ENCODE results near the gene YAE1. TPM values are rescaled to one million over a fixed set of nuclear protein-coding genes. Genes with fewer than 3 reads are reported as not detected.

Gene YAE1
- total and polyA plus RNA-seq, 2 donors (not counting 1 experiment from before 2014, with no cell fraction given) = 36.3 to 39.3 TPM

GRCh38 chr7:39536951-39537350 lies 29.3 kb upstream of the YAE1 start:
- Histone ChIP-seq H3K4me2 (ENCODE audit: extremely low read depth, insufficient read depth, low read length) (no peak overlapping the region), H3K79me2 (ENCODE audit: control insufficient read depth, insufficient read depth, low read length) (no peaks in the 10 kb centered on the region), H3K36me3 (ENCODE audit: control insufficient read depth, insufficient read depth, low read length) (no peaks in the 10 kb centered on the region), H3K9ac (ENCODE audit: insufficient read depth, low read length) (no peak overlapping the region), H4K20me1 (ENCODE audit: control insufficient read depth, extremely low read depth, insufficient read depth, low read length) (no peaks in the 10 kb centered on the region), H2AFZ (ENCODE audit: low read length) (no peak overlapping the region), H3K4me1 (ENCODE audit: control insufficient read depth, extremely low read depth, insufficient read depth, low read length) (no peaks in the 10 kb centered on the region), H3K4me3 (replicated peaks in 1 of 4; ENCODE audit: control extremely low read depth in 1 of 4, insufficient read depth in 1 of 4, low read depth in 3 of 4, low read length in 4 of 4) (no peak overlapping the region), H3K27me3 (ENCODE audit: control insufficient read depth, insufficient read depth, low read length) (peaks cover 7% of the 10 kb centered on the region), H3K27ac (ENCODE audit: insufficient read depth, low read length) (no peak overlapping the region), H3K9me3 (ENCODE audit: control insufficient read depth, insufficient read depth, low read depth, low read length) (no peaks in the 10 kb centered on the region)
- DNase-seq (ENCODE audit: low read depth in 2 of 2) = peak in 1 of 2 donors; percentile 41
- no peak for TF ChIP-seq EZH2 (IDR thresholded peaks at IDR 0.05; ENCODE audit: low read length, missing control alignments)

- Histone ChIP-seq H3K4me3 (replicated peaks in 1 of 4; ENCODE audit: control extremely low read depth in 1 of 4, insufficient read depth in 1 of 4, low read depth in 3 of 4, low read length in 4 of 4) (no peak overlapping the region), H3K4me2 (ENCODE audit: extremely low read depth, insufficient read depth, low read length) (no peak overlapping the region), H3K4me1 (ENCODE audit: control insufficient read depth, extremely low read depth, insufficient read depth, low read length) (no peaks in the 10 kb centered on the region), H3K27me3 (ENCODE audit: control insufficient read depth, insufficient read depth, low read length) (peaks cover 10% of the 10 kb centered on the region), H2AFZ (ENCODE audit: low read length) (no peak overlapping the region), H3K36me3 (ENCODE audit: control insufficient read depth, insufficient read depth, low read length) (no peaks in the 10 kb centered on the region), H3K9me3 (ENCODE audit: control insufficient read depth, insufficient read depth, low read depth, low read length) (no peaks in the 10 kb centered on the region), H3K27ac (ENCODE audit: insufficient read depth, low read length) (no peak overlapping the region), H3K9ac (ENCODE audit: insufficient read depth, low read length) (no peak overlapping the region), H3K79me2 (ENCODE audit: control insufficient read depth, insufficient read depth, low read length) (no peaks in the 10 kb centered on the region), H4K20me1 (ENCODE audit: control insufficient read depth, extremely low read depth, insufficient read depth, low read length) (no peaks in the 10 kb centered on the region)
- TF ChIP-seq, protein P1, sequence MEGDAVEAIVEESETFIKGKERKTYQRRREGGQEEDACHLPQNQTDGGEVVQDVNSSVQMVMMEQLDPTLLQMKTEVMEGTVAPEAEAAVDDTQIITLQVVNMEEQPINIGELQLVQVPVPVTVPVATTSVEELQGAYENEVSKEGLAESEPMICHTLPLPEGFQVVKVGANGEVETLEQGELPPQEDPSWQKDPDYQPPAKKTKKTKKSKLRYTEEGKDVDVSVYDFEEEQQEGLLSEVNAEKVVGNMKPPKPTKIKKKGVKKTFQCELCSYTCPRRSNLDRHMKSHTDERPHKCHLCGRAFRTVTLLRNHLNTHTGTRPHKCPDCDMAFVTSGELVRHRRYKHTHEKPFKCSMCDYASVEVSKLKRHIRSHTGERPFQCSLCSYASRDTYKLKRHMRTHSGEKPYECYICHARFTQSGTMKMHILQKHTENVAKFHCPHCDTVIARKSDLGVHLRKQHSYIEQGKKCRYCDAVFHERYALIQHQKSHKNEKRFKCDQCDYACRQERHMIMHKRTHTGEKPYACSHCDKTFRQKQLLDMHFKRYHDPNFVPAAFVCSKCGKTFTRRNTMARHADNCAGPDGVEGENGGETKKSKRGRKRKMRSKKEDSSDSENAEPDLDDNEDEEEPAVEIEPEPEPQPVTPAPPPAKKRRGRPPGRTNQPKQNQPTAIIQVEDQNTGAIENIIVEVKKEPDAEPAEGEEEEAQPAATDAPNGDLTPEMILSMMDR (conservative IDR thresholded peaks at IDR 0.05 in 1 of 2, IDR thresholded peaks at IDR 0.05 in 1 of 2; ENCODE audit: low read depth in 1 of 2, low read length in 2 of 2) = no peak
- no peak for TF ChIP-seq EZH2 (IDR thresholded peaks at IDR 0.05; ENCODE audit: low read length, missing control alignments)
- DNase-seq (ENCODE audit: low read depth in 2 of 2) = no peak
Measured at GRCh38 chr7:39539816-39540215, 26.4 kb upstream of the YAE1 start.

DNA sequence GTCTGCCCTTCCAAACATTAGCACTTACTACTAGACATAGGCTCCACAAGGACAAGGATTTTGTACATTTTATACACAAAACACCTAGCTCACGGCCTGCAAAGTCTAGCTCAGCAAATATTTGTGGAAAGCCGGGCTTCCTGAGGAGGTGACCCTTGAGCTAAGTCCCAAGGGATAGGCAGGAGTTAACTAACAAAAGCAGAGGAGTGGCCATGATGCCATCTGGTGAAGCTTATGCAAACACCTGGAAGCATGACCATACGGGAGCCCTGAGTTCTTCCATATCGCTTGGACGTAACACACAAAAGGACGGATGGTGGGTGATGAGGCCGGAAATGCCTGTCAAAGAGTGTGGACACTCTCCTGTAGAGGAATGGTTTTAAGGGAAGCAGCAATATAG lies 25.9 kb upstream of the YAE1 start:
- no peak overlapping the region for H3K4me2 ChIP-seq (ENCODE audit: extremely low read depth, insufficient read depth, low read length)
- no peaks in the 10 kb centered on the region for H3K4me1 ChIP-seq (ENCODE audit: control insufficient read depth, extremely low read depth, insufficient read depth, low read length)
- TF ChIP-seq, protein P1 (conservative IDR thresholded peaks at IDR 0.05 in 1 of 2, IDR thresholded peaks at IDR 0.05 in 1 of 2; ENCODE audit: low read depth in 1 of 2, low read length in 2 of 2) = no peak
- TF ChIP-seq EZH2 (IDR thresholded peaks at IDR 0.05; ENCODE audit: low read length, missing control alignments) = no peak
- no peaks in the 10 kb centered on the region for H3K79me2 ChIP-seq (ENCODE audit: control insufficient read depth, insufficient read depth, low read length)
- no peaks in the 10 kb centered on the region for H3K36me3 ChIP-seq (ENCODE audit: control insufficient read depth, insufficient read depth, low read length)
- H3K9me3 ChIP-seq (ENCODE audit: control insufficient read depth, insufficient read depth, low read depth, low read length) = no peaks in the 10 kb centered on the region
- H2AFZ ChIP-seq (ENCODE audit: low read length) = no peak overlapping the region
- no peak overlapping the region for H3K27ac ChIP-seq (ENCODE audit: insufficient read depth, low read length)
- H3K4me3 ChIP-seq (replicated peaks in 1 of 4; ENCODE audit: control extremely low read depth in 1 of 4, insufficient read depth in 1 of 4, low read depth in 3 of 4, low read length in 4 of 4) = no peak overlapping the region
- no peak overlapping the region for H3K9ac ChIP-seq (ENCODE audit: insufficient read depth, low read length)
- peaks cover 8% of the 10 kb centered on the region for H3K27me3 ChIP-seq (ENCODE audit: control insufficient read depth, insufficient read depth, low read length)
- DNase-seq (ENCODE audit: low read depth in 2 of 2) = no peak
- no peaks in the 10 kb centered on the region for H4K20me1 ChIP-seq (ENCODE audit: control insufficient read depth, extremely low read depth, insufficient read depth, low read length)

All from fibroblast of lung (primary cell).